ENCODE results near the gene CTSF. TPM values are rescaled to one million over a fixed set of nuclear protein-coding genes. Genes with fewer than 3 reads are reported as not detected.

Gene CTSF
- total and polyA plus RNA-seq, 2 of the 13 experiments (the other 11 are each of a cell fraction or from before 2014, with no cell fraction given), result not detected

DNA sequence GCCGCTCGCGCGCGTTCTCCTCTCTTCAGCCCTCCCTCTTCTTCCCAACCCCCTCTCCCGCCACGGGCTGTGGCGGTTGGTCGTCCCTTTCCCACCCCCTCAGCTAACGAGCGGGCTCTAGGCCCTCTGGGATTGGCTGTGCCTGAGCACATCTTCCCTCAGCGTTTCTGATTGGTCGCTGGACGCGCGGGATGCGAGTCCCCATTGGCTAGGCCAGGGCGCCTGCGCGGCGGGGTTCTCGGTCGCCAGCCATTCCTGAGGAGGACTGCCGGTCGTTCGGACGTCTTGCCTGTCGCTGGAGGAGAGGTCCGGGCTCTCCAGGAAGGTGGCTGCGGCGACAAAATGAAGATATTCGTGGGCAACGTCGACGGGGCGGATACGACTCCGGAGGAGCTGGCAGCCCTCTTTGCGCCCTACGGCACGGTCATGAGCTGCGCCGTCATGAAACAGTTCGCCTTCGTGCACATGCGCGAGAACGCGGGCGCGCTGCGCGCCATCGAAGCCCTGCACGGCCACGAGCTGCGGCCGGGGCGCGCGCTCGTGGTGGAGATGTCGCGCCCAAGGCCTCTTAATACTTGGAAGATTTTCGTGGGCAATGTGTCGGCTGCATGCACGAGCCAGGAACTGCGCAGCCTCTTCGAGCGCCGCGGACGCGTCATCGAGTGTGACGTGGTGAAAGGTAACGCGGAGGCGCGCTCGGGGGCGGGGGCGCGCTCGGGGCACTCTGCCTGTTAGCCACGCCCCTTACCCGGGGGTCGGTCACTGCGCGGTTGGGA is 48.2 kb upstream of the CTSF start, which contains the start of gene RBM14:
TSS of gene RBM14 (plus strand) at position 252 of the 776 bp plus-strand sequence. CDS start at position 343, 91 bp downstream.
- H3K9me3 ChIP-seq (ENCODE audit: low read length), result no peaks in the 10 kb centered on the region
- ChIA-PET POLR2A (interaction anchor here (0.6 to 10.6 kb wide), 22 partner anchors 8 to 304 kb away, joined by 3 to 211 read pairs (median 5); partner anchors contain the start of genes ACTN3, BBS1, CCDC87 and CCS), CTCF (ENCODE audit: low intra/inter-chr PET ratio, low total read pairs) (no interaction called here)
- intact Hi-C loops (cut with micrococcal nuclease; ENCODE audit: unreplicated experiment), result loop anchor here (2.0 kb wide), 1 partner anchor 24 kb away; the partner anchor contains the start of genes CCDC87 and CCS
- BruUV-seq (replicated peaks), result TSS peak; percentile 57
- H3K27ac ChIP-seq (ENCODE audit: extremely low read length, insufficient read depth, low read length), result peak within 1 kb of the TSS; percentile 89
- ATAC-seq (peak; percentile 96), FAIRE-seq (peak; percentile 37), DNase-seq (ENCODE audit: low spot score) (peak; percentile 99)
- peak within 1 kb of the TSS; percentile 94 for H3K9ac ChIP-seq (ENCODE audit: insufficient read depth, low read depth, low read length)
- in situ Hi-C loops (cut with HindIII; ENCODE audit: extremely low pct_ligation_motif_present, low pct_unique_long_range_greater_than_20kb), result no loop called here
- WGBS (ENCODE audit: low lambda C conversion rate), result 3% methylated on average over 36 of the region's 90 CpGs
- H3K4me3 ChIP-seq (replicated peaks in 1 of 3; ENCODE audit: insufficient read depth in 1 of 3, low read depth in 2 of 3, low read length in 3 of 3), result peak within 1 kb of the TSS; percentile 89 to 93 (median 92)
- H4K20me1 ChIP-seq (ENCODE audit: insufficient read depth, low read length), result peaks cover 48% of the 10 kb centered on the region
- H2AFZ ChIP-seq (ENCODE audit: low read length), result no peak within 1 kb of the TSS
- H3K4me2 ChIP-seq (ENCODE audit: low read depth, low read length), result peak within 1 kb of the TSS; percentile 93
- H3K79me2 ChIP-seq (ENCODE audit: insufficient read depth, low read length), result peaks cover 49% of the 10 kb centered on the region
- no peaks in the 10 kb centered on the region; a peak in 1 of 5 replicates for H3K27me3 ChIP-seq (ENCODE audit: control insufficient read depth in 1 of 2, insufficient read depth in 2 of 2, low read length in 2 of 2)
- H3K36me3 ChIP-seq (replicated peaks in 1 of 2; ENCODE audit: control insufficient read depth in 1 of 2, insufficient read depth in 2 of 2, low read length in 2 of 2), result peaks cover 0 to 16% of the 10 kb centered on the region in 2 experiments; a peak in 3 of 5 replicates
- peaks cover 44% of the 10 kb centered on the region for H3K4me1 ChIP-seq (ENCODE audit: insufficient read depth, low read length)
- TF ChIP-seq TEF (CRISPR knock-in tag; IDR thresholded peaks at IDR 0.05) (0 out of 2 replicates have a peak, but pooled peaks have one; percentile 15), HCFC1 (IDR thresholded peaks at IDR 0.05; ENCODE audit: low read depth, low read length) (no peak), HNF1B (CRISPR knock-in tag; IDR thresholded peaks at IDR 0.05) (no peak), ZNF792 (CRISPR knock-in tag; IDR thresholded peaks at IDR 0.05) (peak; percentile 18), ZNF333 (CRISPR knock-in tag; IDR thresholded peaks at IDR 0.05; ENCODE audit: borderline replicate concordance) (no peak), NFIB (CRISPR knock-in tag; IDR thresholded peaks at IDR 0.05; ENCODE audit: borderline replicate concordance) (no peak), ZMYM2 (CRISPR knock-in tag; IDR thresholded peaks at IDR 0.05) (0 out of 2 replicates have a peak, but pooled peaks have one; percentile 8), ZFX (CRISPR knock-in tag; IDR thresholded peaks at IDR 0.05; ENCODE audit: low read depth) (peak; percentile 76; the same call in 1 of the 2 replicates)
- TF ChIP-seq, protein P1, sequence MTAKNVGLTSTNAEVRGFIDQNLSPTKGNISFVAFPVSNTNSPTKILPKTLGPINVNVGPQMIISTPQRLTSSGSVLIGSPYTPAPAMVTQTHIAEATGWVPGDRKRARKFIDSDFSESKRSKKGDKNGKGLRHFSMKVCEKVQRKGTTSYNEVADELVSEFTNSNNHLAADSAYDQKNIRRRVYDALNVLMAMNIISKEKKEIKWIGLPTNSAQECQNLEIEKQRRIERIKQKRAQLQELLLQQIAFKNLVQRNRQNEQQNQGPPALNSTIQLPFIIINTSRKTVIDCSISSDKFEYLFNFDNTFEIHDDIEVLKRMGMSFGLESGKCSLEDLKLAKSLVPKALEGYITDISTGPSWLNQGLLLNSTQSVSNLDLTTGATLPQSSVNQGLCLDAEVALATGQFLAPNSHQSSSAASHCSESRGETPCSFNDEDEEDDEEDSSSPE (CRISPR knock-in tag; IDR thresholded peaks at IDR 0.05), result peak; percentile 96
- TF ChIP-seq, protein P2, sequence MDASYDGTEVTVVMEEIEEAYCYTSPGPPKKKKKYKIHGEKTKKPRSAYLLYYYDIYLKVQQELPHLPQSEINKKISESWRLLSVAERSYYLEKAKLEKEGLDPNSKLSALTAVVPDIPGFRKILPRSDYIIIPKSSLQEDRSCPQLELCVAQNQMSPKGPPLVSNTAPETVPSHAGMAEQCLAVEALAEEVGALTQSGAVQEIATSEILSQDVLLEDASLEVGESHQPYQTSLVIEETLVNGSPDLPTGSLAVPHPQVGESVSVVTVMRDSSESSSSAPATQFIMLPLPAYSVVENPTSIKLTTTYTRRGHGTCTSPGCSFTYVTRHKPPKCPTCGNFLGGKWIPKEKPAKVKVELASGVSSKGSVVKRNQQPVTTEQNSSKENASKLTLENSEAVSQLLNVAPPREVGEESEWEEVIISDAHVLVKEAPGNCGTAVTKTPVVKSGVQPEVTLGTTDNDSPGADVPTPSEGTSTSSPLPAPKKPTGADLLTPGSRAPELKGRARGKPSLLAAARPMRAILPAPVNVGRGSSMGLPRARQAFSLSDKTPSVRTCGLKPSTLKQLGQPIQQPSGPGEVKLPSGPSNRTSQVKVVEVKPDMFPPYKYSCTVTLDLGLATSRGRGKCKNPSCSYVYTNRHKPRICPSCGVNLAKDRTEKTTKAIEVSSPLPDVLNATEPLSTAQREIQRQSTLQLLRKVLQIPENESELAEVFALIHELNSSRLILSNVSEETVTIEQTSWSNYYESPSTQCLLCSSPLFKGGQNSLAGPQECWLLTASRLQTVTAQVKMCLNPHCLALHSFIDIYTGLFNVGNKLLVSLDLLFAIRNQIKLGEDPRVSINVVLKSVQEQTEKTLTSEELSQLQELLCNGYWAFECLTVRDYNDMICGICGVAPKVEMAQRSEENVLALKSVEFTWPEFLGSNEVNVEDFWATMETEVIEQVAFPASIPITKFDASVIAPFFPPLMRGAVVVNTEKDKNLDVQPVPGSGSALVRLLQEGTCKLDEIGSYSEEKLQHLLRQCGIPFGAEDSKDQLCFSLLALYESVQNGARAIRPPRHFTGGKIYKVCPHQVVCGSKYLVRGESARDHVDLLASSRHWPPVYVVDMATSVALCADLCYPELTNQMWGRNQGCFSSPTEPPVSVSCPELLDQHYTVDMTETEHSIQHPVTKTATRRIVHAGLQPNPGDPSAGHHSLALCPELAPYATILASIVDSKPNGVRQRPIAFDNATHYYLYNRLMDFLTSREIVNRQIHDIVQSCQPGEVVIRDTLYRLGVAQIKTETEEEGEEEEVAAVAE (CRISPR knock-in tag; IDR thresholded peaks at IDR 0.05; ENCODE audit: borderline replicate concordance), result peak; percentile 94; the same call in 1 of the 2 replicates
- TF ChIP-seq, protein P3, sequence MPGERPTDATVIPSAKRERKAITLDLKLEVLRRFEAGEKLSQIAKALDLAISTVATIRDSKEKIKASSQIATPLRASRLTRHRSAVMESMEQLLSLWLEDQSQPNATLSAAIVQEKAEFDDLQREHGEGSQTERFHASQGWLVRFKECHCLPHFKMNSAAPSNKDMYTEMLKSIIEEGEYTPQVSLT (CRISPR knock-in tag; IDR thresholded peaks at IDR 0.05; ENCODE audit: borderline replicate concordance, low read depth), result no peak
